Sigmoid colon (tissue), 7 donors: ENCODE measurements around the gene TRPC3. TPM values are rescaled to one million over a fixed set of nuclear protein-coding genes. Genes with fewer than 3 reads are reported as not detected.

Experiments
- DNase-seq: peaks from one replicate; pipeline ENCODE4 v3.0.0-alpha.2; 2019
- H3K27ac ChIP-seq, 4 donors: fragments of 200-600 bp; sonication (generic); one replicate each; pipeline ENCODE4 v1.5.1; 2016 to 2019; ENCODE audit warnings: mild to moderate bottlenecking in 1 of 4
- H3K27me3 ChIP-seq, 3 donors: fragments of 200-600 bp; sonication (generic); one replicate each; pipeline ENCODE4 v1.5.1; 2019; ENCODE audit warnings: mild to moderate bottlenecking in 1 of 3
- H3K36me3 ChIP-seq, 4 donors: fragments of 200-600 bp; sonication (generic); one replicate each; pipeline ENCODE4 v1.5.1; 2016 to 2019
- H3K4me1 ChIP-seq, 4 donors: fragments of 200-600 bp; sonication (generic); one replicate each; pipeline ENCODE4 v1.5.1; 2017 to 2019
- H3K4me3 ChIP-seq, 4 donors: fragments of 200-600 bp; sonication (generic); one replicate each; pipeline ENCODE4 v1.5.1; 2017 to 2019; ENCODE audit warnings: mild to moderate bottlenecking in 2 of 4, moderate library complexity in 1 of 4
- H3K9me3 ChIP-seq, 4 donors: fragments of 200-600 bp in 3 of 4; sonication (generic) in 3 of 4; one replicate each; pipeline versions ENCODE4 v1.5.1 to v1.6.1; 2013 to 2019
- EP300 ChIP-seq, 4 donors: sonication (generic); formaldehyde crosslinking; IDR thresholded peaks; one replicate each; pipeline ENCODE4 v1.6.1; 2017; ENCODE audit warnings: antibody characterized with exemption in 4 of 4
- POLR2A ChIP-seq, 2 donors: fragments of 450-650 bp; IDR thresholded peaks; one replicate each; pipeline ENCODE4 v1.6.1; 2016; ENCODE audit warnings: antibody characterized with exemption in 2 of 2, mild to moderate bottlenecking in 2 of 2, moderate library complexity in 2 of 2
- POLR2AphosphoS5 ChIP-seq, 4 donors: sonication (generic); formaldehyde crosslinking; IDR thresholded peaks; one replicate each; pipeline ENCODE4 v1.6.1; 2017; ENCODE audit warnings: antibody characterized with exemption in 4 of 4
- WGBS, 2 donors: extraction: QIAGEN DNeasy Blood & Tissue Kit; methylation state at CpG; one replicate each; pipeline ENCODE4 v1.1.7; 2013; 5-methylcytosine and 5-hydroxymethylcytosine counted together
- intact Hi-C: fragments of 100-400 bp; cut with DNase I; formaldehyde crosslinking; loops from one replicate; pipeline ENCODE4 v1.15.1; 2023
- polyA plus RNA-seq, 3 donors: library from polyadenylated mRNA; stranded (reverse); fragments of 200-250 nt; gene quantifications; one replicate each; pipeline ENCODE4 v1.2.3, GENCODE V29; 2013
- total RNA-seq, 4 donors: library from RNA; depleted of rRNA; stranded (reverse); fragments of >200 nt; gene quantifications; one replicate each; pipeline ENCODE4 v1.1.0, GENCODE V29; 2016
- TF ChIP-seq, protein P1 (sequence below), 4 experiments: fragments of 450-650 bp in 3 of 4; fragments of 200-600 bp in 1 of 4; IDR thresholded peaks; one replicate each; pipeline ENCODE4 v1.5.1; 2016 to 2019; ENCODE audit warnings: antibody characterized with exemption in 4 of 4, mild to moderate bottlenecking in 3 of 4, moderate library complexity in 2 of 4
- donor health status: healthy with polysubstance abuse.
- donor health status: Bipolar disorder and iron deficiency.
- donor health status: healthy.

TRPC3 gene
- total and polyA plus RNA-seq, 7 donors: 0.12 to 1.1 (median 0.36) TPM; not detected in 2

- H3K4me3 ChIP-seq: no peak overlapping the region
- intact Hi-C loops: no loop called here
- H3K27me3 ChIP-seq: no peaks in the 10 kb centered on the region
- H3K36me3 ChIP-seq: no peaks in the 10 kb centered on the region
- DNase-seq: no peak
- H3K27ac ChIP-seq: no peak overlapping the region
- WGBS, 2 donors: 92 to 100% methylated on average over 1 of the region's 1 CpG
- TF ChIP-seq, protein P1, sequence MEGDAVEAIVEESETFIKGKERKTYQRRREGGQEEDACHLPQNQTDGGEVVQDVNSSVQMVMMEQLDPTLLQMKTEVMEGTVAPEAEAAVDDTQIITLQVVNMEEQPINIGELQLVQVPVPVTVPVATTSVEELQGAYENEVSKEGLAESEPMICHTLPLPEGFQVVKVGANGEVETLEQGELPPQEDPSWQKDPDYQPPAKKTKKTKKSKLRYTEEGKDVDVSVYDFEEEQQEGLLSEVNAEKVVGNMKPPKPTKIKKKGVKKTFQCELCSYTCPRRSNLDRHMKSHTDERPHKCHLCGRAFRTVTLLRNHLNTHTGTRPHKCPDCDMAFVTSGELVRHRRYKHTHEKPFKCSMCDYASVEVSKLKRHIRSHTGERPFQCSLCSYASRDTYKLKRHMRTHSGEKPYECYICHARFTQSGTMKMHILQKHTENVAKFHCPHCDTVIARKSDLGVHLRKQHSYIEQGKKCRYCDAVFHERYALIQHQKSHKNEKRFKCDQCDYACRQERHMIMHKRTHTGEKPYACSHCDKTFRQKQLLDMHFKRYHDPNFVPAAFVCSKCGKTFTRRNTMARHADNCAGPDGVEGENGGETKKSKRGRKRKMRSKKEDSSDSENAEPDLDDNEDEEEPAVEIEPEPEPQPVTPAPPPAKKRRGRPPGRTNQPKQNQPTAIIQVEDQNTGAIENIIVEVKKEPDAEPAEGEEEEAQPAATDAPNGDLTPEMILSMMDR (IDR thresholded peaks at IDR 0.05): no peak
- TF ChIP-seq POLR2A (IDR thresholded peaks at IDR 0.05) (no peak), EP300 (IDR thresholded peaks at IDR 0.05) (no peak), POLR2AphosphoS5 (IDR thresholded peaks at IDR 0.05) (no peak)
- no peaks in the 10 kb centered on the region for H3K4me1 ChIP-seq
- H3K9me3 ChIP-seq: no peaks in the 10 kb centered on the region
Observed at GRCh38 chr4:121964958-121965357, 13.1 kb upstream of the TRPC3 start.

DNA sequence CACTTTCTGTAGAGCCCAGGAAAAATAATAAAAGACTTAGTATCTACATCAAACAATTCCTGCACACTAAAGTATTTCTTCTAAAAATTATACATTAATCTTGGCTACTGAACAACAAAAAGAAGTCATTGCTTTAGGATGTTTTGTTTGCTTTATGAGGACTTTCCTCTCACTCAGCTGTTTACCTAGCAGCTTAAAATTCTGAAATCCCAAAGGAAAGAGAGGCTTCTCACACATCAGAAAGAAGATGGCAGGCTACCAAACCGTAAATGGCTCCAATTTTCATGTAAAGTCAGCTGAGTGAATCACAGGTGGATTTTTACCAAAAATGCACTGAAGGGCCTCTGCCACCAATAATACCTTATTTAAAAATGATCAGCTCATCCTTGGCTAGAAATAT is 9.0 kb upstream of the TRPC3 start:
- no peak for DNase-seq
- WGBS, 2 donors: 38 to 73% methylated on average over 1 of the region's 1 CpG
- no peaks in the 10 kb centered on the region for H3K4me1 ChIP-seq
- H3K27me3 ChIP-seq: no peaks in the 10 kb centered on the region
- H3K36me3 ChIP-seq: no peaks in the 10 kb centered on the region
- intact Hi-C loops: no loop called here
- no peaks in the 10 kb centered on the region for H3K9me3 ChIP-seq
- TF ChIP-seq POLR2A (IDR thresholded peaks at IDR 0.05): no peak
- no peak for TF ChIP-seq POLR2AphosphoS5 (IDR thresholded peaks at IDR 0.05)
- TF ChIP-seq, protein P1 (IDR thresholded peaks at IDR 0.05): no peak
- TF ChIP-seq EP300 (IDR thresholded peaks at IDR 0.05): no peak
- H3K4me3 ChIP-seq: no peak overlapping the region
- no peak overlapping the region for H3K27ac ChIP-seq

GRCh38 chr4:121958777-121959176 is 6.9 kb upstream of the TRPC3 start:
- peaks cover 0 to 16% (median 5%) of the 10 kb centered on the region in 3 donors for H3K27me3 ChIP-seq
- intact Hi-C loops: no loop called here
- WGBS, 2 donors: 81 to 85% methylated on average over 2 of the region's 2 CpGs
- H3K4me1 ChIP-seq: no peaks in the 10 kb centered on the region
- no peaks in the 10 kb centered on the region for H3K9me3 ChIP-seq
- TF ChIP-seq POLR2A (IDR thresholded peaks at IDR 0.05) (no peak), EP300 (IDR thresholded peaks at IDR 0.05) (no peak), POLR2AphosphoS5 (IDR thresholded peaks at IDR 0.05) (no peak)
- TF ChIP-seq, protein P1 (IDR thresholded peaks at IDR 0.05): no peak
- no peaks in the 10 kb centered on the region for H3K36me3 ChIP-seq
- DNase-seq: no peak
- H3K4me3 ChIP-seq: no peak overlapping the region
- H3K27ac ChIP-seq: no peak overlapping the region

GRCh38 chr4:121957266-121957665 is 5.4 kb upstream of the TRPC3 start:
- WGBS, 2 donors: 14 to 74% methylated on average over 3 of the region's 3 CpGs
- H3K4me1 ChIP-seq: peaks cover 0 to 3% (median under 1%) of the 10 kb centered on the region in 4 donors
- no peaks in the 10 kb centered on the region for H3K9me3 ChIP-seq
- intact Hi-C loops: no loop called here
- no peak overlapping the region for H3K27ac ChIP-seq
- H3K36me3 ChIP-seq: no peaks in the 10 kb centered on the region
- no peak for DNase-seq
- no peak for TF ChIP-seq POLR2A (IDR thresholded peaks at IDR 0.05)
- TF ChIP-seq EP300 (IDR thresholded peaks at IDR 0.05): no peak
- TF ChIP-seq POLR2AphosphoS5 (IDR thresholded peaks at IDR 0.05): no peak
- TF ChIP-seq, protein P1 (IDR thresholded peaks at IDR 0.05): no peak
- H3K27me3 ChIP-seq: peaks cover 0 to 31% (median 5%) of the 10 kb centered on the region in 3 donors
- H3K4me3 ChIP-seq: no peak overlapping the region

GRCh38 chr4:121953860-121954259 is 2.0 kb upstream of the TRPC3 start:
- intact Hi-C loops: loop anchor here (5.0 kb wide), 1 partner anchor 198 kb away; the partner anchor contains the start of gene BLTP1
- peaks cover 0 to 45% (median 5%) of the 10 kb centered on the region in 3 donors for H3K27me3 ChIP-seq
- no peaks in the 10 kb centered on the region for H3K36me3 ChIP-seq
- H3K9me3 ChIP-seq: no peaks in the 10 kb centered on the region
- H3K4me1 ChIP-seq: peaks cover 0 to 25% (median 19%) of the 10 kb centered on the region in 4 donors
- H3K4me3 ChIP-seq: no peak overlapping the region
- TF ChIP-seq EP300 (IDR thresholded peaks at IDR 0.05): no peak
- TF ChIP-seq, protein P1 (IDR thresholded peaks at IDR 0.05): no peak
- no peak for TF ChIP-seq POLR2AphosphoS5 (IDR thresholded peaks at IDR 0.05)
- TF ChIP-seq POLR2A (IDR thresholded peaks at IDR 0.05): no peak
- no peak for DNase-seq
- no peak overlapping the region for H3K27ac ChIP-seq
